Activated CD8-positive, alpha-beta memory T cell treated with anti-CD3 and anti-CD28 coated beads, Interleukin-2, amount 50 U/mL, for 48 hours (primary cell): Measurements from ENCODE around the gene SETD3.
A peak's percentile ranks its signal among the peaks of the same experiment; 100 is the strongest.

Source experiments
- DNase-seq: peaks from one replicate; pipeline ENCODE4 v3.0.0-alpha.2; 2020

Gene SETD3

GRCh38 chr14:99516156-99516870 is 35.7 kb upstream of the SETD3 start:
- DNase-seq, result no peak

GRCh38 chr14:99515301-99516155 is 34.9 kb upstream of the SETD3 start:
- DNase-seq, result no peak

- DNase-seq, result no peak
Observed at GRCh38 chr14:99514552-99515300, 34.1 kb upstream of the SETD3 start.

- DNase-seq, result peak; percentile 51
Observed at GRCh38 chr14:99513946-99514551, 33.4 kb upstream of the SETD3 start.

GRCh38 chr14:99513183-99513694 is 32.6 kb upstream of the SETD3 start:
- peak; percentile 49 for DNase-seq

- DNase-seq, result peak; percentile 44
Observed at GRCh38 chr14:99512571-99513182, 32.0 kb upstream of the SETD3 start.

GRCh38 chr14:99512110-99512449 is 31.4 kb upstream of the SETD3 start:
- no peak for DNase-seq

- DNase-seq, result peak; percentile 43
Observed at GRCh38 chr14:99511421-99512109, 30.9 kb upstream of the SETD3 start.

GRCh38 chr14:99510556-99511139 is 30.0 kb upstream of the SETD3 start:
- DNase-seq, result peak; percentile 20

GRCh38 chr14:99509871-99510555 is 29.4 kb upstream of the SETD3 start:
- peak; percentile 40 for DNase-seq

GRCh38 chr14:99508896-99509629 is 28.4 kb upstream of the SETD3 start:
- peak; percentile 47 for DNase-seq

GRCh38 chr14:99507860-99508640 is 27.4 kb upstream of the SETD3 start:
- peak; percentile 22 for DNase-seq

- peak; percentile 34 for DNase-seq
Observed at GRCh38 chr14:99506276-99506675, 25.6 kb upstream of the SETD3 start.

- DNase-seq, result peak; percentile 32
Observed at GRCh38 chr14:99505089-99505488, 24.4 kb upstream of the SETD3 start.

- peak; percentile 29 for DNase-seq
Observed at GRCh38 chr14:99503848-99504453, 23.3 kb upstream of the SETD3 start.

GRCh38 chr14:99502989-99503421 is 22.3 kb upstream of the SETD3 start:
- DNase-seq, result peak; percentile 41

- no peak for DNase-seq
Observed at GRCh38 chr14:99497894-99498293, 17.2 kb upstream of the SETD3 start.

GRCh38 chr14:99497341-99497740 is 16.7 kb upstream of the SETD3 start:
- no peak for DNase-seq

- no peak for DNase-seq
Observed at GRCh38 chr14:99484106-99484505, 3.4 kb upstream of the SETD3 start.
